ENCODE results near the gene POU6F2.

POU6F2 gene

GRCh38 chr7:39461263-39461820, 483.6 kb downstream of the POU6F2 start:
- ATAC-seq: no peak

- no peak for ATAC-seq
Observed at GRCh38 chr7:39463252-39463651, 485.5 kb downstream of the POU6F2 start.

- peak in 1 of 2 donors; percentile 10 for ATAC-seq
Observed at GRCh38 chr7:39464350-39465054, 486.8 kb downstream of the POU6F2 start.

GRCh38 chr7:39465055-39465929, 487.6 kb downstream of the POU6F2 start:
- ATAC-seq: peak; percentile 71 to 75

- no peak for ATAC-seq
Observed at GRCh38 chr7:39468261-39468660, 490.6 kb downstream of the POU6F2 start.

GRCh38 chr7:39468808-39469374, 491.2 kb downstream of the POU6F2 start:
- ATAC-seq: no peak

- no peak for ATAC-seq
Observed at GRCh38 chr7:39480901-39481300, 503.2 kb downstream of the POU6F2 start.

- ATAC-seq: no peak
Observed at GRCh38 chr7:39488467-39489393, 511.0 kb downstream of the POU6F2 start.

- no peak for ATAC-seq
Observed at GRCh38 chr7:39490296-39490695, 512.6 kb downstream of the POU6F2 start.

- no peak for ATAC-seq
Observed at GRCh38 chr7:39493934-39494333, 516.2 kb downstream of the POU6F2 start.

- ATAC-seq: no peak
Observed at GRCh38 chr7:39501358-39501757, 523.6 kb downstream of the POU6F2 start.

GRCh38 chr7:39504963-39505362, 527.3 kb downstream of the POU6F2 start:
- ATAC-seq: peak in 1 of 2 donors; percentile 5

GRCh38 chr7:39507866-39508551, 530.3 kb downstream of the POU6F2 start:
- no peak for ATAC-seq

GRCh38 chr7:39509436-39509835, 531.7 kb downstream of the POU6F2 start:
- ATAC-seq: no peak

GRCh38 chr7:39509912-39510311, 532.2 kb downstream of the POU6F2 start:
- no peak for ATAC-seq

- ATAC-seq: no peak
Observed at GRCh38 chr7:39510864-39511354, 533.2 kb downstream of the POU6F2 start.

GRCh38 chr7:39515534-39516228, 538.0 kb downstream of the POU6F2 start:
- ATAC-seq: no peak

GRCh38 chr7:39516498-39516897, 538.8 kb downstream of the POU6F2 start:
- ATAC-seq: no peak

GRCh38 chr7:39517240-39517639, 539.5 kb downstream of the POU6F2 start:
- ATAC-seq: no peak

Measured in activated CD4-positive, CD25-positive, alpha-beta regulatory T cell treated with anti-CD3 and anti-CD28 coated beads, Interleukin-2, amount 50 U/mL, for 24 hours (primary cell).